ENCODE data around the gene VAT1L.

VAT1L gene, protein sequence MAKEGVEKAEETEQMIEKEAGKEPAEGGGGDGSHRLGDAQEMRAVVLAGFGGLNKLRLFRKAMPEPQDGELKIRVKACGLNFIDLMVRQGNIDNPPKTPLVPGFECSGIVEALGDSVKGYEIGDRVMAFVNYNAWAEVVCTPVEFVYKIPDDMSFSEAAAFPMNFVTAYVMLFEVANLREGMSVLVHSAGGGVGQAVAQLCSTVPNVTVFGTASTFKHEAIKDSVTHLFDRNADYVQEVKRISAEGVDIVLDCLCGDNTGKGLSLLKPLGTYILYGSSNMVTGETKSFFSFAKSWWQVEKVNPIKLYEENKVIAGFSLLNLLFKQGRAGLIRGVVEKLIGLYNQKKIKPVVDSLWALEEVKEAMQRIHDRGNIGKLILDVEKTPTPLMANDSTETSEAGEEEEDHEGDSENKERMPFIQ

DNA sequence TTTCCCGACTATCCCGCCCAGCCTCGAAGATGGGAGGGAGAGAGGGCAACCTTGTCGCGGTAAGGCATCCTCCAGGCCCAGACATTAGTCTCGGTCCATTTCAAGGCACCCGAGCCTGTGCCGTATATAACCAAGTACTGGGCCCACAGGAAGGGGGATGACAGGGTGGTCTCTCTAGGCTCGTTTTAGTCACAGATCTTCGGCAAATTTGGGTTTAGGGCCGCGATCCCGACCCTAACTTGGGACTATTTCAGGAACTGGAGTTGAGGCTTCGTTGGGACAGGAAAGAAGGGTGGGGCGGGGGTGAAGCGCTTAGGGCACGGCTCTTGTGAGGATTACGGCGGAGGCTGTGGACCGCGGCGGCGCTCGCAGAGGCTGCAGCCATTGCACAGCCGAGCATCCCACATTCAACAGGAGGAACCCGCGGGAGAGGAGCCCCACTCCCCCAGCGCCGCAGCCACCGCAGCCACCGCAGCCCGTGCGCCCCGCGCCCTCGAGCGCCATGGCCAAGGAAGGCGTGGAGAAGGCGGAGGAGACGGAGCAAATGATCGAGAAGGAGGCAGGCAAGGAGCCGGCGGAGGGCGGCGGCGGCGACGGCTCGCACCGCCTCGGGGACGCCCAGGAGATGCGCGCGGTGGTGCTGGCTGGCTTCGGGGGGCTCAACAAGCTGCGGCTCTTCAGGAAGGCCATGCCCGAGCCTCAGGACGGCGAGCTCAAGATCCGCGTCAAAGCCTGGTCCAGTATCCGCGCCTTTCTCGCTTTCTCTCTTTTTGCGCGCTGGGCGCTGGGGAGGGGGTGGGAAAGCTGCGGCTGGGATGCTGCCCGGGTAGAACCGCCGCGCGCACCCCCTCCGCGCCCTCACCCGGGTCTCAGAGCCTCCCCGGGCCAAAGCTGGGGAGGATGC is at the start of gene VAT1L:
Gene VAT1L, plus strand, starts transcription at position 384 of the 904 bp plus-strand sequence. Its CDS starts 119 bp downstream, at position 503.
- peak; percentile 50 for DNase-seq (ENCODE audit: low read depth)
- TF ChIP-seq, protein P1, sequence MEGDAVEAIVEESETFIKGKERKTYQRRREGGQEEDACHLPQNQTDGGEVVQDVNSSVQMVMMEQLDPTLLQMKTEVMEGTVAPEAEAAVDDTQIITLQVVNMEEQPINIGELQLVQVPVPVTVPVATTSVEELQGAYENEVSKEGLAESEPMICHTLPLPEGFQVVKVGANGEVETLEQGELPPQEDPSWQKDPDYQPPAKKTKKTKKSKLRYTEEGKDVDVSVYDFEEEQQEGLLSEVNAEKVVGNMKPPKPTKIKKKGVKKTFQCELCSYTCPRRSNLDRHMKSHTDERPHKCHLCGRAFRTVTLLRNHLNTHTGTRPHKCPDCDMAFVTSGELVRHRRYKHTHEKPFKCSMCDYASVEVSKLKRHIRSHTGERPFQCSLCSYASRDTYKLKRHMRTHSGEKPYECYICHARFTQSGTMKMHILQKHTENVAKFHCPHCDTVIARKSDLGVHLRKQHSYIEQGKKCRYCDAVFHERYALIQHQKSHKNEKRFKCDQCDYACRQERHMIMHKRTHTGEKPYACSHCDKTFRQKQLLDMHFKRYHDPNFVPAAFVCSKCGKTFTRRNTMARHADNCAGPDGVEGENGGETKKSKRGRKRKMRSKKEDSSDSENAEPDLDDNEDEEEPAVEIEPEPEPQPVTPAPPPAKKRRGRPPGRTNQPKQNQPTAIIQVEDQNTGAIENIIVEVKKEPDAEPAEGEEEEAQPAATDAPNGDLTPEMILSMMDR (IDR thresholded peaks at IDR 0.05; ENCODE audit: low read length, missing control alignments) = no peak
- peak within 1 kb of the TSS; percentile 57 for H3K4me3 ChIP-seq (replicated peaks; ENCODE audit: low read depth, low read length)

DNA sequence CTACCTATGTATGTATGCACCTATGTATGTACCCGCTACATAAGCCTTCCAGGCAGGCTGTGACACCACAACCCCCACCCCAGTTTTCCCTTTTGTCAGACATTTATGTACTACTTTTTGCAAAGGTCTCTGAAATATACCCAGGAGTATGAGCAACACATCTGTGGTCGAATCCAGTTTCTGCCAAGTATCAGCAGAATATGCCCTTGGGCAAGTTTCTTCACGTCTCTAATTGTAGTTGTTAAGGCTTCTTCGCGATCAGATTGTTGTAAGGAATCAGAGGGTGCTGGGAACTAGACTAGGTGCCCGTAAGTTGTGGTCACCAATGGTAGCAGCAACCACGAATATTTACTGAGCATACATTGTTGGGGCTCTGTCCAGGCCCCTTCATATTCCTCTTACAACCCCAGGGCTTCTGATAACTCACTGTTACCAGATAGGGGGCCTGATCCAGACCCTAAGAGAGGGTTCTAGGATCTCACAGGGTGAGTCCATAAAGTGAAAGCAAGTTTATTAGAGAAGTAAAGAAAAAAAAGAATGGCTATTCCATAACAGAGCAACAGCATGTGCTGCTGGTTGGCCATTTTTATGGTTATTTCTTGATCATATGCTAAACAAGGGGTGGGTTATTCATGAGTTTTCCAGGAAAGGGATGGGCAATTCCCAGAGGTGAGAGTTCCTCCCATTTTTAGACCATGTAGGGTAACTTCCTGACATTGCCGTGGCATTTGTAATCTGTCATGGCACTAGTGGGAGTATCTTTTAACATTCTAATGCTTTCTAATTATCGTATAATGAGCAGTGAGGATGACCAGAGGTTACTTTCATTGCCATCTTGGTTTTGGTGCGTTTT is 49.4 kb upstream of the VAT1L start:
- no peak for DNase-seq (ENCODE audit: low read depth)
- TF ChIP-seq, protein P1 (IDR thresholded peaks at IDR 0.05; ENCODE audit: low read length, missing control alignments) = no peak
- no peak overlapping the region for H3K4me3 ChIP-seq (replicated peaks; ENCODE audit: low read depth, low read length)

DNA sequence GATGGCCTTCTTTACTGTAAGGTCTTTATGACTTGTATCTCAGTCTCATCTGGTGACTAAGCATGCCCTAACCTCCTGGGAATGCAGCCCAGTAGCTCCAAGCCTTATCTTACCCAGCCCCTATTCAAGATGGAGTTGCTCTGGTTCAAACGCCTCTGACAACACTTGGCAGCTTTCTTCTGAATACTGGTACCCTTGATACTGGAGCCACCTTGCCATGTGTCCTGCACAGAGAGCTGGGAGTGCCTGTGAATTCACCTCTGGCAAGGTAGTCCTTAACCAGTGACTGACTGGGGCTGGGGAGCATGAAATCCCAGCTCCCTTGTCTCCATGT is 48.8 kb upstream of the VAT1L start:
- peak; percentile 8 for DNase-seq (ENCODE audit: low read depth)
- H3K4me3 ChIP-seq (replicated peaks; ENCODE audit: low read depth, low read length) = no peak overlapping the region
- TF ChIP-seq, protein P1 (IDR thresholded peaks at IDR 0.05; ENCODE audit: low read length, missing control alignments) = no peak

DNA sequence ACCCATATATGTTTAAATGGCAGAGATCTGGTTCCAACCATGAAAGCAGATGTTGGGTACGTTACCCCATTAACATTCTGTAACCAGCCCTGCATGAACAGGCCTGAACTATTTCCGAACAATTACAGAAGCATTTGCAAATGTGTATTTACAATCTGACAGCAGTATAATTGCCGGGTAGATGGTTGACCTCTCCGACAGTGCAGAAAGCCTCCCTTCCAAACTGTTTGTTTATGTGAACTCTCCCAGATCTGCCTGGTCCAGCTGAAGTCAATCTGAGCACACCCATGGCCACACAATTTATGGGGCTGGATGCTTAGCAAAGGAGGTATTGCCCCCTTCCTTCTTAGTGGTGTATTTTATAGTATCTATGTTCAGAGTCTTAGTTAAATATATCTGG is 44.2 kb upstream of the VAT1L start:
- TF ChIP-seq, protein P1 (IDR thresholded peaks at IDR 0.05; ENCODE audit: low read length, missing control alignments) = no peak
- H3K4me3 ChIP-seq (replicated peaks; ENCODE audit: low read depth, low read length) = no peak overlapping the region
- no peak for DNase-seq (ENCODE audit: low read depth)

DNA sequence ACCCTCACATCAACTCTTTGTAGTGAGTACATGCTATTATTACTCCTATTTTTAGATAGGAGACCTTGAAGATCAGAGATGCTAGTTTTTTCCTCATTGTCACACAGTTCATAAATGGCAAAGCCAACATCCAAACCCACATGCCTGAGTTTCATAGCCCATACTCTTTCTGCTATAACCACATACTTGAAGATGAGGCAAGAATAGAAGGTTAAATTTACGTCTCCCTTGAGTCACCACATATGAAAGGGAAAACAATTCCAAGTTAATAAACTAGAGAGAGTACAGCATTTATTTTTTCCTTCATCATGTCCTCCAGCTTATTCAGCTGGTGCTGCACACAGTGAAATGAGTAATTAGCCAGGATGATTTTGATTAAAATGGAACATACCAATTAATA is 42.4 kb upstream of the VAT1L start:
- H3K4me3 ChIP-seq (replicated peaks; ENCODE audit: low read depth, low read length) = no peak overlapping the region
- DNase-seq (ENCODE audit: low read depth) = no peak
- TF ChIP-seq, protein P1 (IDR thresholded peaks at IDR 0.05; ENCODE audit: low read length, missing control alignments) = no peak

DNA sequence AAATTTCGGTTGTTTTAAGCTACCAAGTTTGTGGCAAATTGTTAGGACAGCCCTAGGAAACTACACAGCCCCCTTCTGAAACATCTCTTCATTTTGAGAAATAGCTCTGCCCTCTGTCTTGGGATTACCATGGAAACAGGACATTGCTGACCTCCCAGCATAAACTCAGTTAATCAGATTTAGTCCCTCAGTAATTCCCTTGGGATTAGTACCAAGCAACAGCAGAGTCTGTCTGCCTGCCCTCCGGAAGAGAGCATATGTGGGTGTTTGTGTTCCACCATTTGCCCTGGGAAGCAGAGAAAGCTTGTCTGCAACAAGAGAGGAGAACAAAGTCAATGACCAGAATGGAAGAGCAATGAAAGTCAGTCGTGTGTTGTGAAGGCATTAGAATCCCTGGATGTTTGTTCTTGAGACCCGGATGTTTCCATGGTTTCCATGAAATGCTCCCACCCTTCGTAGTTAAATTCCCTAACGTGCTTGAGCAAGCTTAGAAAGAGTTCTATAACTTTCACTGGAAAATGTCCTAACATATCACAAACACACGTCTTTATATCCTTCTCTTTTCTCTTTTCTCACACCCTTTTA is 39.9 kb upstream of the VAT1L start:
- no peak overlapping the region for H3K4me3 ChIP-seq (replicated peaks; ENCODE audit: low read depth, low read length)
- TF ChIP-seq, protein P1 (IDR thresholded peaks at IDR 0.05; ENCODE audit: low read length, missing control alignments) = no peak
- no peak for DNase-seq (ENCODE audit: low read depth)

Measured in fibroblast of pulmonary artery (primary cell).